CD4-positive, alpha-beta T cell treated with Interleukin-12 subunit alpha and Interleukin-12 subunit beta, for 1 hour (primary cell): Measurements from ENCODE around the gene MLC1.

Experiments used
- DNase-seq: peaks from one replicate; pipeline ENCODE4 v3.0.0-alpha.2; 2020

MLC1 gene

GRCh38 chr22:50085211-50085972 is at the start of gene MLC1:
TSS of gene MLC1 (minus strand) at chr22:50085426. CDS start at chr22:50084902, 524 bp downstream.
- peak; percentile 9 for DNase-seq

- no peak for DNase-seq
Observed at GRCh38 chr22:50134481-50134880, 49.3 kb upstream of the MLC1 start.

- DNase-seq, result no peak
Observed at GRCh38 chr22:50131894-50132293, 46.7 kb upstream of the MLC1 start.

- no peak for DNase-seq
Observed at GRCh38 chr22:50129121-50129736, 44.0 kb upstream of the MLC1 start.

- no peak for DNase-seq
Observed at GRCh38 chr22:50125029-50125428, 39.8 kb upstream of the MLC1 start.

GRCh38 chr22:50123119-50123518 is 37.9 kb upstream of the MLC1 start:
- no peak for DNase-seq

DNA sequence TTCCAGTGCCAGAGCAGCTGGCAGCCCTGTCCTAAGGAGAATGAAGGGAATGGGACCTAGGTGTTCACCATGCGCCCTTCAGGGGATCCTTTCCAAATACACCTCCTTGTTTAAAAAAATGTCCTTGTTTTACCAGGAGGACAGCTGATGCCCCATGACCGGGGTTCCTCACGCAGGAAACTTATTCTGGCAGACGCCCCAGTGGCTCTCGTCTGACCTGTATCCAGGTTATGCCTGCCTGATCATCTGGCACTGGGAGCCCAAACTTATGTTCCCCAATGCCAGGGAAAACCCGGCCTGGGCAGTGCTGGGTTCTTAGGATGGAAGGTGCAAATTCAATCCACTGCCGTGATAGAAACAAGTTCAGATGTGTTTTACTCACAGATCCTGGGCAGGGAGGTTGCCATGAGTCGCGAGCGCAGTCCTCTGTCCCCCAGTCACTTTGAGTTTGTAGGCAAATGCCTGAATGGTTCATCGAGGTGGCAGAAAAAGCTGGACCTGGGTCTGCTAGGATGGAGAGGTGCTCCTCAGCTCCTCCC is 36.0 kb upstream of the MLC1 start:
- DNase-seq, result no peak

DNA sequence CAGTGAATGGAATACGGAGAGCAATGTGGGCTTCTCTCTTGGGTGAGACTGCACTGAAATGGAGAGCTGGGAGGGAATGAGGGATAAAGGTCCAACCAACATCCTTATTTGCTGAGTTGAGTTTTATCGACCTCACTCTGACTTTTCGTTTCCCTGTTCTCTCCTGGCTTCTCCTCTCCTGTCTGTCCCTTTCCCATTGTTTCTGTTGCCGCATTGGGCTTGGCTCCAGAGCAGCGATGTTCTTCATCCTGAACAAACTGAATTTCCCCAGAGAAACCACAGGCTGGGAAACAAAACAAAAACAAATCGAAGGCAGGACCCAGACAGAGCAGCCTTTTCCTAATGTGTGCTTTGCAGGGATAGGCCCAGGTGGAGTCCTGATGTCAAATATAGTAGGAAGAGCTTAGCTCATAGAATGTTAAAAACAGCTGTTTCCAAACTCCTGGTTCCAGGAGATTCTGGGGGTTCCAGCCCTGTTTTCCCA is 34.6 kb upstream of the MLC1 start:
- no peak for DNase-seq

GRCh38 chr22:50119169-50119767 is 34.0 kb upstream of the MLC1 start:
- DNase-seq, result no peak

DNA sequence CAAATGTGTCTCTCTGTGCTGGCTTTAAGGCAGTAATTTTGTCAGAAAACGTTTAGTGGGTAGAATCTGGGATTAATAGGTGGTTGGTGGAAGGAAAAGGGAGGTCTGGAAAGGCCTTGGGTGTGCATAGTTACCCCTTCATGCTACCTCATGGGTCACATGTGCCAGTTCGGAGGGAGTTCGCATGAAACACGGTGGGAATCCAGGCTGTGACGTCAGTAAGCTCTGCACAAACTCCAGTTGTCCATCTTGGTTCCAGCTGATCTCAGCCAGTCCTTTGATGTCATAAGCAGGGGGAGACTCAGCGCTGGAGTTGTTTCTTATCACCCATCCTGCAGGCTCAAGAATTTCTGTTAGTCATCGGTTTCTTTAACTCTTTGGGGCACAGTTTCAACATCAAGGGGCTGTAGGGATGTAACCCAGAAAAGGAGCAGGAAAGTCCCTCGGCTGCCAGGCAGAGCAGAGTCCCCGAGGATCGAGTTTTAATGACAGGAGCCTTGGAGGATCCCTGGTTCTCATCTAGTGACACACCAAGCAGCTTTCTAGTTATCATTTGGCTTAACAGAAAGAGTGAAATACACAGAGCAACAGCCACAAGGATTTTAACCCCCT is 33.4 kb upstream of the MLC1 start:
- no peak for DNase-seq

GRCh38 chr22:50118129-50118528 is 32.9 kb upstream of the MLC1 start:
- DNase-seq, result no peak

GRCh38 chr22:50117168-50117762 is 32.0 kb upstream of the MLC1 start:
- no peak for DNase-seq

DNA sequence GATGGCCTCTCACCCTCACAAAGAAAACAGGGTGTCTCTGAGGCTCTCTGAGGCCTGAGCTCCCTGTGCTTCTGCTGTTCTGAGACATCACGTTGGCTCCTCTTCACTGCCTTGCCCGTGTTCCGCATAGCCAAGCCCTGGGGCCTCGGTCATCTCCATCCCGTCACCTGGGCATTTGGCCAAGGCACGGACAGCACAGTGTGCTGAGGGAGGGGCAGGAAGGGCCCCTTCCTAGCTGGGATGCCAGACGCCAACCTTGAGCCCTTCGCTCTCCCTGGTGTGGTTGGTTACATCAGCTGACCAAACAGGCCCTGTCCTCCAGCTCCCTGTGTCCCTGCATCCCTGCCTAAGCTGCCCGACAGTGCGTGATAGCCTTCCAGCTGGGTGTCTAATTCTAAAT is 30.5 kb upstream of the MLC1 start:
- no peak for DNase-seq

DNA sequence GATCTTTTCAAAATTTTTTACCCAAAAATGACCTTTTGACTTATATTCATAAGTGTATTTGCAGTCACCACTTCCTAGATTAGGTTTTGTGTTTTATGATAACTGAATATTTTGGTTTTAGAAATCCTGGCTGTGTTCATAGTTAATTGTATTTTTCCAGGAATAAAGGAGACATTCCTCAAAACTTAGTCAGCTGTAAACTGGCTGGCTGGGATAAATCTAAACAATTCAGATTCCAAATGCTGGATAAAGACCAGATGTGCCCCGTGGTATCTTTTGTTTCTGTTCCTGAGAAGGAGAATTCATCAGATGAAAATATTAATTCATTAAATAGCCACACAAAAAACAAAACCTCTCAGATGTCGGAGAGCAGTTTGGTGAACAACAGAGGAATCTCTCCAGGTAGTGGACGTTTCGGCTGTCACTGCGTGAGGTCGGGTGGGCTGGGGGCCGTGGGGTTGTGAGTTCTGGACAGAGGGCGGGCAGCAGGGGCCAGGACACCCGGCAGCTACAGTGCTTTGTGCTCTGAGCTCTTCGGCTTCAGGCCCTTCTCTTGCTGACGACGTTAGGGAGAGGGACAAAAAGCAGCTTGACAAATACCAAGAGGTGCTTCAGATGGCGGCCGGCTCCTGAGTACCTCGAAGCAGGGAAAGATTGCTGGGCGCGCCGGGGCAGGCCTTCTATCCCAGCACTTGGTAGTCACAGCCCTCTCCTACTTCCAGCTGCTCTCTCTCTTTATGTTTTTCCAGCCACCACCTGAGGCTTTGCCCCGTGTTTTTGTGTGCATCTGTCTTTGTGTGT is 29.2 kb upstream of the MLC1 start:
- DNase-seq, result no peak

DNA sequence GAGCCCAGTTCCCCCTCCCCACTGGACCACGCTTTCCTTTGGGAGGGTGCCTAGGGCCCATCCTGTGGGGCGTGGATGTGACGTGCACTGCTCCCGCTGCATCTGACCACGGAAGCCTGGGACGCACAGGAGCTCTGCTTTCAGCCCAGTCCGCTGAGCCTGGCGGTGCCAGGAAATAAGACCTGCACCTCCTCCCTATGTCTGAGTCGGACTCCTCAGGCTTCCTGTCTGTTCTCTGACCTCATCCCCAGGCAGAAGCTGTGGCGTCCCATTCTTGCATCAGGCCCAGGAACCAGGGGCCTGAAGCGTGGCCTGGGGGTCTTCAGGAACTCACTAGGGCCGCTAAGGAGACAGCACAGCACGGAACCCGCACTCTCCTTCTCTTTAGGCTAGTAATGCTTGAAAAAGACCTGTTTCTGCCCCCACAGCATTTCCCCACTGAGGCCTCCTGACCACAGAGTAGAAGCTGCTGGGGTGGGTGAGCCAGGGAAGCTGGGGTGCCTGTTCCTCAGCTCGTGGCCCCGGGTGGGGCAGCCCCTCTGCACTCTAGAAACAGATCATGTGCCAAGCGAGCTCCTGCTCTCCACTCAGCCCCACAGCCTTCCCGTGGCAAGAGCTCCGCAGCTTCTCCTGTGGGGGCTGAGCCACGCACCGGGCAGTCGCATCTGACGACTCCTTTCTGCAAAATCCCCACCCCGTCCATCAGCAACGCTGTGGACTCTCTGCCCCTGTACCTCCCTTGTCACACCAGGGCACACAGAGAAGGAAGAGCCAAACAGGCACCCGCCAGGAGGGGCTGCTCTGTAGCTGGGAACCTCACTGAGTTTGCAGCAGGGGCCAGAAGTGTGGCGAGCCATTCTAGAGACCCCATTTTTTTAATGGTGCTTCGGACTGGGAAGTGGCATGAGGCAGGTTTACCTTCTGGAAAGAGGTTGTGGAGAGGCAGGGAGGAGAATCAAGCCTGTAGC is 27.2 kb upstream of the MLC1 start:
- DNase-seq, result no peak

DNA sequence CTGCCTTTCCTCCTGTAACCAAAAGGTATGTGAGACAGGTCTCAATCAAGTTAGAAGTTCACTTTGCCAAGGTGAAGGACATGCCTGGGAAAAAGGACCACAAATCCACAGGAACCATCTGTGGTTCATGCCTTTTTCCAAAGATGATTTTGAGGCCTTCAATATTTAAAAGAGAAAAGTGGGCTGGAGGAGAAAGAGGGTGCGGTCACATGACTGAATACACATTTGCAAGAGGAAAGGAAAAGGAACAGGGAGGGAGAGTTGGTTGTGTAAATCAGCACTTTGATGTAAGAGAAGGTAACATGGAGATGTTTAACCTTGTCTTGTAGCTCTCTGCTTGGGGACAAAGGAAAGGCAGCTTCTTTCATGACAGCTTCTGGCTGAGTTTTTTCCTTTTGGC is 25.8 kb upstream of the MLC1 start:
- DNase-seq, result no peak

- DNase-seq, result no peak
Observed at GRCh38 chr22:50107529-50107928, 22.3 kb upstream of the MLC1 start.

DNA sequence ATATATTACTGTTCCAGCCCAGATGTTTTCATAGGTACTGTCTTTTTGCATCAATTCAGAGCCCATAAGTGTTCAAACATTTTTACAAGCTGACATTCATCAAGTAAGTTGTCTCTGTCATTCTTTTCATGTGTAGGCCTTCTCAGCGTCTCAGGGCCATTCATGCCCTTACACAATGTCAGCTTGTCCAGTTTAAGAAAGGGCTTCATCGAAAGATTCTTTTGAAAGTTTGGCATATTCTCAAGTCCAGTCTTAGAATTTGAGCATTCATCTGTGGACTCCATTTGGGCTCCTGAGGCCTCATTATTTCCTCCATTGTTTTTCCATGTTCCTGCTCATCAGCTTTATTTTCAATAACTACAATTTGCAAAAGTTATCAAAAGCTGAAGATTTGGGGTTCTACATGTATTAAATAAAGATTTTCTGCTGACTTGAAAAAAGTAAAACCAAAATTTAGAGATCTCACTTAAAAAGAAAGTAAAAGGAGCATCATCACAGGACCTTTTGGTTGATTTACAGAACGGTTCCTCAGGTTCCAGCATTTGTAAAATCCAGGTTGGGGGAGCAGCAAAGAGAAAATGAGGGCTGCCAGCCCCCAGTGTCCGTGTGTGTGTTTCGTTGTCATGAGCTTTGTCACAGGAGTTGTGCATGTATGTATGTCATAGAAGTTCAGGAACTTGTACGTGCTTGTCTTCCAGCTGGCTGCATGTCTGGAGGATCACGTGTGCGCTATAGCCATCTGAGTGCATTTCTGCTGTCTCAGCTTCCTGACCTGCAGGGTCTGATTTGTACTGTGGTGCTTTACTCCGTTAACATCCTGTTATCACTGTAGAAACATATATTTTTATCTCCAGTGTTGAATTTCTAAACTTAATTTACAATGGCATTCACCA is 20.2 kb upstream of the MLC1 start:
- no peak for DNase-seq

GRCh38 chr22:50104141-50104544 is 18.9 kb upstream of the MLC1 start:
- no peak for DNase-seq

- DNase-seq, result no peak
Observed at GRCh38 chr22:50102946-50103345, 17.7 kb upstream of the MLC1 start.
